Measurements from ENCODE around the gene CELF2. TPM values are rescaled to one million over a fixed set of nuclear protein-coding genes. Genes with fewer than 3 reads are reported as not detected.

Gene CELF2
- total RNA-seq, 1 donor from 2014 or later: 33.8 TPM

DNA sequence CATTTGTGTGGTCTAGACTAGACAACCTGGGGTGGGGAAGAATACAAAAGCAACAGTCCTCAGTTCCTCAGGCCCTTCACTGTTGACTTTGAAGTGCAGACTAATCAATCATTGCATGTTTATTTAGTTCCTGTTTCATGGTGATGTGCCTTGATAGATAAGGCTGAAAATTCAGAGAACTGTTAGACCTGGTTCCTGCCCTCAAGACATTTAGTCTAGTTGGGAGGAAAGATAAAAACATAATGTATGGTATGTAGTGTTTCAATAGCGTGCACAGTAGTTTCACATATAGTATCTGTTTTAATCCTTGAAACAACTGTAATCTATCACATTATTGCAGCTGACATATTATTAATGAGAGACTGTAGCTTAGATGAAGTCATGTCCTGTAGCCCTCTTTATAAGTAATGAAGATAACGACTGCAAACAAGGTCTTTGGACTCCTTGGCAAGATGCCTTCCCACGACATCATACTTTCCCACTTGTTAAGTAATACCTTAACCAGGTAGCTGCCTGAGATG is 124.0 kb downstream of the CELF2 start:
- TF ChIP-seq, protein P1, sequence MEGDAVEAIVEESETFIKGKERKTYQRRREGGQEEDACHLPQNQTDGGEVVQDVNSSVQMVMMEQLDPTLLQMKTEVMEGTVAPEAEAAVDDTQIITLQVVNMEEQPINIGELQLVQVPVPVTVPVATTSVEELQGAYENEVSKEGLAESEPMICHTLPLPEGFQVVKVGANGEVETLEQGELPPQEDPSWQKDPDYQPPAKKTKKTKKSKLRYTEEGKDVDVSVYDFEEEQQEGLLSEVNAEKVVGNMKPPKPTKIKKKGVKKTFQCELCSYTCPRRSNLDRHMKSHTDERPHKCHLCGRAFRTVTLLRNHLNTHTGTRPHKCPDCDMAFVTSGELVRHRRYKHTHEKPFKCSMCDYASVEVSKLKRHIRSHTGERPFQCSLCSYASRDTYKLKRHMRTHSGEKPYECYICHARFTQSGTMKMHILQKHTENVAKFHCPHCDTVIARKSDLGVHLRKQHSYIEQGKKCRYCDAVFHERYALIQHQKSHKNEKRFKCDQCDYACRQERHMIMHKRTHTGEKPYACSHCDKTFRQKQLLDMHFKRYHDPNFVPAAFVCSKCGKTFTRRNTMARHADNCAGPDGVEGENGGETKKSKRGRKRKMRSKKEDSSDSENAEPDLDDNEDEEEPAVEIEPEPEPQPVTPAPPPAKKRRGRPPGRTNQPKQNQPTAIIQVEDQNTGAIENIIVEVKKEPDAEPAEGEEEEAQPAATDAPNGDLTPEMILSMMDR (IDR thresholded peaks at IDR 0.05): no peak
- Mint-ChIP-seq H3K9me3 (ENCODE audit: unreplicated experiment) (peaks cover 5% of the 10 kb centered on the region), H3K4me1 (ENCODE audit: unreplicated experiment) (peaks cover 21% of the 10 kb centered on the region), H3K27ac (ENCODE audit: unreplicated experiment) (no peak overlapping the region), H3K27me3 (ENCODE audit: unreplicated experiment) (no peaks in the 10 kb centered on the region), H3K36me3 (ENCODE audit: unreplicated experiment) (peaks cover 2% of the 10 kb centered on the region), H3K4me3 (ENCODE audit: unreplicated experiment) (no peak overlapping the region)
- DNase-seq (ENCODE audit: extremely low spot score, unreplicated experiment): no peak

DNA sequence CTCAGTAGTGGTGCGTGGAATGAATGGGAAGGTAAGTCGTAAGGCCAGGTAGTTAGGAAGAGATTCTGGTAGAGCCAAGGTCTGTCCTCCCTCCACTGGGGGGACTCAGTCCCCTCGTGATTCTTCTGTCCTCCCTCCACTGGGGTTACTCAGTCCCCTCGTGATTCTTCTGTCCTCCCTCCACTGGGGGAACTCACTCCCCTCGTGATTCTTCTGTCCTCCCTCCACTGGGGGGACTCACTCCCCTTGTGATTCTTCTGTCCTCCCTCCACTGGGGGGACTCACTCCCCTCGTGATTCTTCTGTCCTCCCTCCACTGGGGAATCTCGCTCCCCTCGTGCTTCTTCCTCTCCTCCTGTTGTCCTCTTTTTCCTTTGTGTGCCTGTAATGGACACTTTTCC is 125.1 kb downstream of the CELF2 start:
- Mint-ChIP-seq H3K27me3 (ENCODE audit: unreplicated experiment) (no peaks in the 10 kb centered on the region), H3K4me3 (ENCODE audit: unreplicated experiment) (no peak overlapping the region), H3K9me3 (ENCODE audit: unreplicated experiment) (peaks cover 5% of the 10 kb centered on the region), H3K27ac (ENCODE audit: unreplicated experiment) (no peak overlapping the region), H3K36me3 (ENCODE audit: unreplicated experiment) (peaks cover 2% of the 10 kb centered on the region), H3K4me1 (ENCODE audit: unreplicated experiment) (peaks cover 22% of the 10 kb centered on the region)
- TF ChIP-seq, protein P1 (IDR thresholded peaks at IDR 0.05): no peak
- no peak for DNase-seq (ENCODE audit: extremely low spot score, unreplicated experiment)

DNA sequence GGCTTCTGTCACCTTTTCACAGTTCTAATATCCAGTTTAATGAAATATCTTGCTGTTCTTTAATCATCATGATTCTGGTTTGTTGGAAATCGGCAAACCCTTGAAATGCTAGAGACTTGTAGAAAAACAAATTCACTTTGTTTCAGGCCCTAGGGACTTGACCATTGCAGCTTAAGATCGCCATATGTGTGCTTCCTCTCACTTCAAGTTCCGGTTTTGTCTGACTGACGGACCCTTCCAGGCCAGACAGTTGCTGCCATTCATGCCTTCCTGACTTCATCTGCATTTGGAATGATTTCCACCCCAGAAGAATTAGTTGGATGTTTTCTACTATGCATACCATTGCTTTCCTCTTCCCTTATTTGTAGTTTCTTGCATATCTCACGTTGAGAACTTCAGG is 125.6 kb downstream of the CELF2 start:
- TF ChIP-seq, protein P1 (IDR thresholded peaks at IDR 0.05): no peak

DNA sequence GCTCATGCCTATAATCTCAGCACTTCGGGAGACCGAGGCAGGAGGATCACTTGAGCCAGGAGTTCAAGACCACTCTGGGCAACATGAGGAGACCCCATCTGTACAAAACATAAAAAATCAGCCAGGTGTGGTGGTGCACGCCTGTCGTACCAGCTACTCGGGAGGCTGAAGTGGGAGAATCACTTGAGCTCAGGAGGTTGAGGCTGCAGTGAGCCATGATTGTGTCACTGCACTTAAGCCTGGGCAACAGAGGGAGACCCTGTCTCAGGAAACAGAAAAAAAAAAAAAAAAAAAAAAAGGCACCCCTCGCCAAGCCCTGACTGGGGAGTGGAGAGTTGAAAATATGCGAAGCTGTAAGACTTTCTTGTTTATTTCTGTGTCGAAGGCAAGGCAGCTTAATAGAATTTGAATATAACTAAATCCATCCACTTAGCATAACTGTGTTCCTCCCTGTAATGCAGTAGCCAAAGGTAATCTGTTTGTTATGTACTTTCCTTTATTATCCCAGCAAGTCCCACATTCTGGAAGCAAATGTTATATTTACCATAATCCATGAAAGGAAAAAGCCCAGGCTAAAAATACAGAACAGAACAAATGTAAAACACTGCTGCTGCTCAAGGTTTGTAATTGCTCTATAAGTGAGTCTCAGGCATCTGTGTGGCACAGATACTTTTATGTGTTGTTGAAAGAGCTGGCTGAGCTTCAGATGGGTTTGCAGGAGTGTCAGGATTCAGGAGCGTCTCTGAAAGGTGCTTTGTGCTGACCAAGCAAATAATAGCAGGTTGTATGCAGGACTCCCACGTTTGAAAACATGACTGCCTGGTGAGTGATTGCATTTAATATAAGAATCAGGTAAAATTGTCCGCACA is 127.2 kb downstream of the CELF2 start:
- Mint-ChIP-seq H3K27me3 (ENCODE audit: unreplicated experiment) (no peaks in the 10 kb centered on the region), H3K36me3 (ENCODE audit: unreplicated experiment) (peaks cover 2% of the 10 kb centered on the region), H3K4me1 (ENCODE audit: unreplicated experiment) (peaks cover 18% of the 10 kb centered on the region), H3K27ac (ENCODE audit: unreplicated experiment) (no peak overlapping the region), H3K4me3 (ENCODE audit: unreplicated experiment) (no peak overlapping the region), H3K9me3 (ENCODE audit: unreplicated experiment) (peaks cover 5% of the 10 kb centered on the region)
- DNase-seq (ENCODE audit: extremely low spot score, unreplicated experiment): no peak
- TF ChIP-seq, protein P1 (IDR thresholded peaks at IDR 0.05): no peak

More for the DNA sequence above, 125.6 kb downstream of the CELF2 start:
- H3K9me3 Mint-ChIP-seq (ENCODE audit: unreplicated experiment): peaks cover 5% of the 10 kb centered on the region
- peaks cover 19% of the 10 kb centered on the region for H3K4me1 Mint-ChIP-seq (ENCODE audit: unreplicated experiment)
- H3K36me3 Mint-ChIP-seq (ENCODE audit: unreplicated experiment): peaks cover 2% of the 10 kb centered on the region
- DNase-seq (ENCODE audit: extremely low spot score, unreplicated experiment): no peak
- no peak overlapping the region for H3K27ac Mint-ChIP-seq (ENCODE audit: unreplicated experiment)
- no peak overlapping the region for H3K4me3 Mint-ChIP-seq (ENCODE audit: unreplicated experiment)
- H3K27me3 Mint-ChIP-seq (ENCODE audit: unreplicated experiment): no peaks in the 10 kb centered on the region

DNA sequence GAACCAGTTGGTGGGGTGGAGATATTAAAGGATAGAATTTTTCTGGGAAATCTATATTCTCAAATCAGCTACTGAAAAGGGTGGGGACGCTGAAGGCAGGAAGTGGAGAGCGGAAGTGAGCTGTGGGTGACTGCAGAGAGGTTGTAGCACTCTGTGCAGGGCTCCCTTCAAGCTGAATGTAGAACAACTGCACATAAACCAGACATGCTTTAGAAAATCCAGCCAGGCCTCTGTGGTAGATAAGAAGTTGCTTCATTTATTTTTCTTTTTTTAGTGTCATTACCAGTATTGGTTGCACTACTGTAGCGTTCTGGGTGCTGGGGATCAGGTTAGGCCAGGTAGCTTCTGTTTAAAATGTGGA is 127.8 kb downstream of the CELF2 start:
- H3K36me3 Mint-ChIP-seq (ENCODE audit: unreplicated experiment): peaks cover 2% of the 10 kb centered on the region
- H3K27ac Mint-ChIP-seq (ENCODE audit: unreplicated experiment): no peak overlapping the region
- H3K27me3 Mint-ChIP-seq (ENCODE audit: unreplicated experiment): no peaks in the 10 kb centered on the region
- peaks cover 5% of the 10 kb centered on the region for H3K9me3 Mint-ChIP-seq (ENCODE audit: unreplicated experiment)
- H3K4me1 Mint-ChIP-seq (ENCODE audit: unreplicated experiment): peaks cover 24% of the 10 kb centered on the region
- H3K4me3 Mint-ChIP-seq (ENCODE audit: unreplicated experiment): no peak overlapping the region
- TF ChIP-seq, protein P1 (IDR thresholded peaks at IDR 0.05): no peak
- DNase-seq (ENCODE audit: extremely low spot score, unreplicated experiment): no peak

Data from osteocyte (in vitro differentiated cells).